ENCODE measurements around the gene TPPP2.

TPPP2 gene

DNA sequence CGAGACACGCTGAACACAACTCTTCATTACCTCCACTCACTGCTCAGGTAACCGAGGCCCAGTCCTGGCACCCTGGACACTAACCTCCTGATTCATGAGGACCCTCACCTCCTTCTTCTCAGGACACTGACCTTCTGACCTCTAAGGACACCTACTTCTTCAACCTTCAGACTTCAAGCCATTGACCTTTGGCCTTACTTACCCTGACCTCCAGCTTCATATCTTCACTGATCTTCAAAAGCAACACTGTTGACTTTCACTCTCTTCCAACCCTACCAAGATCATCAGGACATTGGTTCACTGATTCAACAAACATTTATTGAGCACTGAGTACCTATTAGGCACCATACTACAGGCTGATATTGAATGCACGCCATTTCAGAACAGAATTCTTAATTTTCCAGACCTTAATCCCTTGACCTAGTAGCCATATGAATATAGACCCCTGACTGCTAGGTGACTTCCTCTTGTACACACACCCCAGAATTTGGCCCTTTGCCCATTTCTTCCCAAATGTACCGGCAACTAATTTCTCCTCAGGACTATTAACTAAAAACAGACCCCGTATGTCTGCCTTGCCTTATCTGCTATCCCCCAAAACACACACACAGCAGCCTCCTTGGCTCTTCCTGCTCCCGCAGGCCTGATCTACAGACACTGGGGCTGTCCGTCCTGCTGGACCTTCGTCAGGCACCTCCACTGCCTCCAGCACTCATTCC lies 45.9 kb downstream of the TPPP2 start:
- DNase-seq (ENCODE audit: low read depth in 2 of 2, low spot score in 1 of 2): no peak

DNA sequence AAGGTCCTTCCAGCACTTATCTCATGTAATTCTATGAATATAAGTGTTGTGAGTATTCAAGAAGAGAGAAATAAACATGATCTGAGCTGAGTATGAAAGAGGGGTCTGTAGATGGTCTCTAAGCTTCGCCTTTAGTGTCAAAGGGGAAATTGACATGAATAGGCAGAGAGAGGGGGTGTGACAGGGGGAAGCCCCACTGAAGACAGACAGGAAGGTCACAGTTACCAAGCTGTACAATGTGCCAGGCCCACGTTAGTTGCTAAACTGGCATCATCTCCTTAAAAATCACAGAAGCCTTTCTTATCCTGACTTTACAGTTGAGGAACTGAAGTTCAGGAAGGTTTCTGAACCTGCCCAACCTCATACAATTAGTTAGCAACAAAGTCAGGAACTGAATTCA lies 47.7 kb downstream of the TPPP2 start:
- DNase-seq (ENCODE audit: low read depth in 2 of 2, low spot score in 1 of 2): no peak

DNA sequence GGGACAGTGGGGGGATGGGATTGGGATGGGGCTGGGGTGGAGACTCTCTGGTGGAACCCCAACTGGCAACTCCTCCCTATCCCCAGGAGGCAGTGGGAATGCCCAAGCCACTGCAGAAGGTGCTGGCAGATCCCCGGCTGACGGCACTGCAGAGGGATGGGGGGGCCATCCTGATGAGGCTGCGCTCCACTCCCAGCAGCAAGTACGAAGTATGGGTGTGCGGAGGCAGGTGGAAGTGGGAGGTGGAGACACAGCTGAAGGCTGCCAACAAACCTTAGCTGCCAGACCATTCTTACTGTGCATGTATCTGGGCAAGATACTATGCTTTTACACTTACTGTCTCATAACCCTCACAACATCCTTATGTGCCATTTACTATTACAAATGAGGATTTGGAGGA lies 48.3 kb downstream of the TPPP2 start:
- no peak for DNase-seq (ENCODE audit: low read depth in 2 of 2, low spot score in 1 of 2)

DNA sequence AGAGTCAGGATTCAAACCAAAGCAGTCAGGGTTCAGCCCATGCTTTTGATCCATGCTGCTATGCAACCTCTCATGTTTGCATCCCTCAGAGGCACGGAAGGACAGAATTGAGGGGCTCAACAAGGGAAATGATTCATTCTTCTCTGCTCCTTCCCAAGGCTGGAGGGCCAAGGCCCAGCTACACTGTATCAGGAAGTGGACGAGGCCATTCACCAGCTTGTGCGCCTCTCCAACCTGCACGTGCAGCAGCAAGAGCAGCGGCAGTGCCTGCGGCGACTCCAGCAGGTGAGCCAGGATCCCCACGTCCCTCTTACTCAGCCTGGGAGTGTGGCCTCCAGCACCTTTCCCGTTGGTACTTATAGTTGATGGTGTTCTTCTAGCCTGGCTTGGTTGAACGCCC lies 48.7 kb downstream of the TPPP2 start:
- DNase-seq (ENCODE audit: low read depth in 2 of 2, low spot score in 1 of 2): no peak

DNA sequence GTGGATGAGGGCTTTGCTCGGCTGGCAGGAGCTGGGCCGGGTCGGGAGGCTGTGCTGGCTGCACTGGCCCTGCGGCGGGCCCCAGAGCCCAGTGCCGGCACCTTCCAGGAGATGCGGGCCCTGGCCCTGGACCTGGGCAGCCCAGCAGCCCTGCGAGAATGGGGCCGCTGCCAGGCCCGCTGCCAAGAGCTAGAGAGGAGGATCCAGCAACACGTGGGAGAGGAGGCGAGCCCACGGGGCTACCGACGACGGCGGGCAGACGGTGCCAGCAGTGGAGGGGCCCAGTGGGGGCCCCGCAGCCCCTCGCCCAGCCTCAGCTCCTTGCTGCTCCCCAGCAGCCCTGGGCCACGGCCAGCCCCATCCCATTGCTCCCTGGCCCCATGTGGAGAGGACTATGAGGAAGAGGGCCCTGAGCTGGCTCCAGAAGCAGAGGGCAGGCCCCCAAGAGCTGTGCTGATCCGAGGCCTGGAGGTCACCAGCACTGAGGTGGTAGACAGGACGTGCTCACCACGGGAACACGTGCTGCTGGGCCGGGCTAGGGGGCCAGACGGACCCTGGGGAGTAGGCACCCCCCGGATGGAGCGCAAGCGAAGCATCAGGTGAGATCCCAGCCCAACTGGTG lies 51.6 kb downstream of the TPPP2 start:
- DNase-seq (ENCODE audit: low read depth in 2 of 2, low spot score in 1 of 2): no peak

Data from stimulated activated CD8-positive, alpha-beta memory T cell treated with anti-CD3 and anti-CD28 coated beads, Interleukin-4, amount 100 ng/mL, for 1 hour (primary cell).